Stimulated activated naive CD4-positive, alpha-beta T cell (primary cell): ENCODE data around the gene KBTBD3.

Experiments
- DNase-seq, 6 experiments: peaks; one replicate each; lab custom pipeline; 2025; lab: John Stamatoyannopoulos, UW

KBTBD3 gene

GRCh38 chr11:106076919-106077608 lies at the start of gene KBTBD3:
Gene KBTBD3, minus strand, starts transcription at chr11:106077347. Its CDS starts 18,250 bp downstream, at chr11:106059097.
- peak; percentile 90 to 98 (median 96) for DNase-seq

DNA sequence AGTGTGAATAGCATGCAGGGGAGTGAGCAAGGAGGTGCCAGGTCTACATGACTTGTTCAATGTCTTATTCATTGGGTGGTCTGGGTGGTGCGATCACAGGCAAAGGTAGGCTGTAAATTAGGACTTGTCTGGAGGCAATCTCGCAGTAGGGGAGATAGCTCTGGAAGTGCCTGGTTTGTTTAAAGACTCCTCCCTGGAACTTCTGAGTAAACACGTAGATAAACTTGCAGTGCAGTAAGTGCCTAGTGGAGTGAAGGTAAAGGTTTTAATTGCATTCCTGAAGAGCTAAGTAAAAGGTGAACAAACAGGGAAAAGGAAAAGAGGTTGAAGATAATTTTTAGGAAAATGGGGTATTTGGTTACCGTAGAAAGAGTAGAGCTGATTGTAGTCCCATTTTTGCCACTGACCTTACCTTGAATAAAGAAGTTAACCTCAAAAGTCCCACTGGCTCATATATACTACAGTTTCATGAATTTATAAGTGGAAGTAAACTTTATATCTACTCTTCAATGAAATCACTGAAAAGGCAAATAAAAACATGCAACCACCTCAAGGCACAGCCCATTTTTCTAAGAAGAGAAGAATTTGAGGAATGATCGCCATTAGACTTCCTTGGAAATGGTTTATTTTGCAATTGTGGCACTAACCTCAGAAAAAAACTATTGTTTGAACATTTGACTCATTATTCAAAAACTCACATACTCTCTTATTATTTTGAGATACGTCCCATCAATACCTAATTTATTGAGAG lies 44.6 kb upstream of the KBTBD3 start:
- DNase-seq, result no peak

DNA sequence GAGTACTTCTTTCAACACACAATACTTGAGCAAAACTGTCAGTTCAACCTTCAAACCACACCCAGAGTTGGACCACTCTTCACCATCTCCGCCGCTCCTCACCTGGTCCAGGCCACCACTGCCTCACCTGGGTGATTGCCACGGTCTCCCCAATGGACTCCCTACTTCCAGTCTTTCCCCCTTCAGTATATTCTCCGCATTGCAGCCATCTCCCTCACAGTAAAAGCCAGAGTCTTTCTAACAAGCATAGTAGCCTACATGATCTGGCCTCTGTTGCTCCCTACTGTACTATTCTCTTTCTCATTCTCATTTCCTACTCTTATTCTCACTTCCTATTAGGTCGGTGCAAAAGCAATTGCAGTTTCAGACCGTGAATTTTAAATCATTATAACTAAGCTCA lies 28.8 kb upstream of the KBTBD3 start:
- no peak for DNase-seq

- DNase-seq, result no peak
Measured at GRCh38 chr11:106101819-106102218, 24.7 kb upstream of the KBTBD3 start.

- no peak for DNase-seq
Measured at GRCh38 chr11:106101370-106101769, 24.2 kb upstream of the KBTBD3 start.

DNA sequence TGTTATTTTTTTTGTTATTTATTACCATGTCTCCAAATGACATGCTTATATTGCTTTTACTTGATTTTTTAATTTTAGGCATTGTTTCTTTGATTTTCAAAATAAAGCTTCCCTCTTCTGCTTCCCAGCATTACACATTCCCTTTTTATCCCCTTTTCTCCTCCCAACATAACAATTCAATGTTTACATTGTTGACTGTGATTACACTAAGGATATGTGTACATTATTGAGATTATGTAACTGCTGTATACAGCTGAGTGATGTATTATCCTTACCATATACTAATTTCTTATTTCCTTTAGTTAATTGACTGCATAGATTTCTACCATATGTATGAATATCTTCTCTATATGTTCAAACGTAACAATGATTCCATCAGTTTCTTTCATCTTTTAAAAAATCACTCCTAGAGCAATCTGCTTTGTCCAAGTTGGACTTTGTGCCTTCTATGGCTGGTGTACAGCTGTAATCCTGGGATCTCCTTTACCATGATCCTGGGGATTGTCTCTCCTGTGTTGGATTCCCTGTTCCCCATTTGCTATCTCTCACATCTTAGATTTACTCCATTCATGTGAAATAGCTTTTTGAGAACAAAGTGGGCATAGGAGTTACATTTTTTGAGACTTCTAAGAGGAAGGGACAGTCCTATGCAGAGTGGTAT lies 21.9 kb upstream of the KBTBD3 start:
- DNase-seq, result no peak

GRCh38 chr11:106092446-106092845 lies 15.3 kb upstream of the KBTBD3 start:
- no peak for DNase-seq

DNA sequence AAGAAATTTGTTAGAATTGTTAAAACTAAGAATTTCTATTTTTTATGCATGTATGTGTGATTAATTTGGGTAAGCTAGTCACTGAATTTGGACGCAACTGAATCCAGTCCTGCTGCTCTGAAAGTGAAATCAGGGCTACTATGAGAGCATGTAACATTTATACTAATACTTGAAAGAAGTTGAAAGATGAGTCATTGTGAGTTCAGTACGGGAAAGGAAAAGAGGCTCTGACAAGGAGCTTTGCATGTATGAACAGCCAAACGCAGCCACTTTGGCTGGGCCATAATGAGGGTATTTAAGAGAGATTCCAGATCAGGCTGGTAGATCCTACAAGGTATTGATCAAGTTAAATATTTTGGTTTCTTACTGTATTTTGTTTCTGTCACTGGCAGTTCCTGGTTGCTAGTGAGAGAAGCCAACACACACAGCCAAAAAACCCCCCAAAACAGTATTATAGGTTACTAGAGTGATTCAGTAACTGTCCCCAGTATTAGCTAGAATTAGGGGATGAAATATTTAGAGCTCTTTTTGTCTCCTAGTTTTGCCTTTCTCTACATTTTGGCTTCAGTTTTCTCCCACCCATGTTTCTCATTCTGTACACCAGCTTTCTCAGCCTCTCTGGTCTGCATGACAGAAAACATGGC lies 14.5 kb upstream of the KBTBD3 start:
- DNase-seq, result no peak

GRCh38 chr11:106088896-106089295 lies 11.7 kb upstream of the KBTBD3 start:
- DNase-seq, result no peak

GRCh38 chr11:106087815-106088435 lies 10.8 kb upstream of the KBTBD3 start:
- peak in 5 of 6 experiments; percentile 2 to 15 (median 6) for DNase-seq

- no peak for DNase-seq
Measured at GRCh38 chr11:106086850-106087249, 9.7 kb upstream of the KBTBD3 start.

- no peak for DNase-seq
Measured at GRCh38 chr11:106086135-106086534, 9.0 kb upstream of the KBTBD3 start.

DNA sequence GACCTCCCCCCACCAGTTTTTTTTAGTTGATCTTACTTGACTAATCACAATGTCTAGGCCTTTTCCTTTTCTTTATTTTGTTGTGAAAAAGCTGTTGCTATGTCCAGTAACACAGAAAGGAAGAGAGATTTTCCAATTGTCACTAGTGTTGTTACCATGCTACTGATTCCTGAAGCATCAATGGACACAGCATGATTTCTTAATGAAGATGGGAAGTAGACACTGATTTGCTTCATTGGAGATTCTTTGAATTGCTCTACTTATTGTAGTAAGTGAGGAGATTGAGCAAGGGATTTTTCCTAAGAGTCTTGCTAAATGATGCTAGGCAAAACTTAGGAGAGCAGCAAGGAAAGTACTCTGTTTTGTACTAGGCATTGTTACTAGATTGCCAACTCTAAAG lies 4.9 kb upstream of the KBTBD3 start:
- no peak for DNase-seq

DNA sequence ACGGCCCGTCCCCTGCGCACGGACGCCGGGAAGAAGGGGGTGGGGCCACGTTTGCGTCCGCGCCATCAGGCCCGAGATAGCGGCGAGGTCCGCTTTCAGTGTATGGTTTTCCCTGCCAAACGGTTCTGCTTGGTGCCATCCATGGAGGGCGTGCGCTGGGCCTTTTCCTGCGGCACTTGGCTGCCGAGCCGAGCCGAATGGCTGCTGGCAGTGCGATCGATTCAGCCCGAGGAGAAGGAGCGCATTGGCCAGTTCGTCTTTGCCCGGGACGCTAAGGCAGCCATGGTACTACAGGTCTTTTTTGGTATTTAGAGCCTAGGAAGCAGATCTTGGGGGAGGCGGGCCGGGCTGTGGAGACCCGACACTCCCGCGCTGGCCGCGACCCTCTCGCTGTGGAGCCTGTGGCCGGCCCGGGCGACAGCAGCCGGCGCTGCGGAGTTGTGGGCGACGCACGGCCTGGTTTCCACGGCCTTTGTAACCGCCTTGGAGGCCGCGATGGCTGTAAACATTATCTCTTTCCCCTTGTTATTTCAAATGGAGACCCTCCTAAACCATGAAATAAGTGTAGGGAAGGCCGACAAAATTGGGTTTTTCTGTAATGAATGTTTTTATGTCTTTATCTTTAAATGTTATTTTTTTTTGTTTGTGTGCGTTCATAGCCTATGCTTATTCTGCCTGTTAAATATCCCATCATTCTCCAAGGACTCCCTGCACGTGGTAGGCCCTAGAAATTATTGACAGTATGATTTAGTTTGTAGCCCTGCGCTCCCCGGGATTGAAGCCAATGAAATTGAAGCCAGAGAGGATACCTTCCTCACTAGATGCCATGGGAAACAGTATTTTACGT lies 685 bp upstream of the KBTBD3 start, which contains the start of gene AASDHPPT:
Gene AASDHPPT, plus strand, starts transcription at position 54 of the 847 bp plus-strand sequence. Its CDS starts 49 bp downstream, at position 103.
- no peak for DNase-seq

GRCh38 chr11:106076171-106076918 lies 802 bp downstream of the KBTBD3 start:
- peak in 2 of 6 experiments; percentile 1 to 15 for DNase-seq

DNA sequence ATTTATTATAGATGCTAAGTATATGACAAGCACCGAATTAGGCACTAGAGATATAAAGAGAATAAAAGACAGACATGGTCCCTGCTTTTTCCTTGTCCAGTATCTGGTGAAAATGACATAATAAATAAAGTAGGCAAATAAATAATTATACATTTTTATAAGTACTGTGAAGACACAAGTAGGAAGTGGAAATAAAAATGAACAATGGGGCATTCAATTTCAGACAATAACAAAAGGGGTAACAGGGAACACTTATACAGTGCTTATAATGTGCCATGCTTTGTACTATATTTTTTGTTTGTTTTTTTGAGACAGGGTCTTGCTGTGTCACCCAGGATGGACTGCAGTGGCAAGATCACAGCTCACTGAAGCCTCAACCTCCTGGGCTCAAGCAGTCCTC lies 4.3 kb downstream of the KBTBD3 start:
- DNase-seq, result no peak

DNA sequence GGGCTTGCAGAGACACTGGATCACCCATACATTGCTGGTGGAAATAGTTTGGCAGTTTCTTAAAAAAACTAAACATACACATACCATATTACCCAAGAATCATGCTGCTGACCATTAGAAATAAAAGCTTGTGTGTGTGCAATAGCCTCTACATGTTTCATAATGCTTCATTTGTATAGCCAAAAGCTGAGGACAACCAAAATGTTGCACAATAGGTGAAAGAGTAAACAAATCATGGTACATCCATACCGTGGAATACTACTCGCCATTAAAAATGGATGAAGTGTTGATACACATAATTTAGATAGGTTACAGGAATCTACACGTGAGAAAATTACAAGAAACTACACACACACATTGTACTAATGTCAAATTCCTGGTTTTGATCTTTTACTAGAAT lies 6.5 kb downstream of the KBTBD3 start:
- no peak for DNase-seq

DNA sequence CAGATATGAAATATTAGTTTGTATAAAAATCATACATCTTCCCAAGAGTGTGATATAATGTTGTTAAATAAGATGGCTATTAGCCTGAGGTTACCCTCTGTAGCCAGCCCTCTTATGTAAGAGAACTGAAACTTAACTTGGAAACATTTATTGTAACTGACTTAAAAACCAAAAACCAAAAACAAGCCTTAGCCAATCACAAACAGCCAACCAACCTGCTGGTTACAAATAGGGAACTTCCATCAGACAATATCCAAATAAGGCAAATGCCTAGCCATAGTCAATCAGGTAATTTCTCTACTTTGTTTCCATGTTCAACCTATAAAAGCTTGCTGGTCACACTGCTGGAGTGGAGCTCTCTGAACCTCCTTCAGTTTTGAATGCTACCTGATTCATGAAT lies 14.1 kb downstream of the KBTBD3 start:
- DNase-seq, result no peak

GRCh38 chr11:106061954-106062949 lies 14.9 kb downstream of the KBTBD3 start:
- DNase-seq, result no peak
